Prostate gland (tissue), 2 donors: ENCODE measurements around the gene ZNF266. TPM values are rescaled to one million over a fixed set of nuclear protein-coding genes. Genes with fewer than 3 reads are reported as not detected.

Experiments used
- DNase-seq: peaks from one replicate; pipeline ENCODE4 v3.0.0-alpha.2; 2019; ENCODE audit warnings: low spot score
- H3K27ac ChIP-seq, 2 donors: fragments of 200-600 bp; sonication (generic); 2 replicates each; pipeline ENCODE4 v1.5.1; 2017 to 2019
- H3K27me3 ChIP-seq: fragments of 200-600 bp; sonication (generic); replicated peaks from 2 replicates; pipeline ENCODE4 v1.5.1; 2019; ENCODE audit not compliant: insufficient read depth
- H3K36me3 ChIP-seq, 2 donors: fragments of 200-600 bp; sonication (generic); 1 replicate in 1 of 2; 2 replicates in 1 of 2; pipeline versions ENCODE4 v1.5.1 to v1.8.1; 2017 to 2019
- H3K4me1 ChIP-seq: fragments of 200-600 bp; sonication (generic); replicated peaks from 2 replicates; pipeline ENCODE4 v1.5.1; 2019
- H3K4me3 ChIP-seq, 2 donors: fragments of 200-600 bp; sonication (generic); 2 replicates each; pipeline ENCODE4 v1.5.1; 2017 to 2019
- H3K9me3 ChIP-seq: fragments of 200-600 bp; sonication (generic); 2 replicates; pipeline ENCODE4 v1.5.1; 2017
- CTCF ChIP-seq, 4 experiments: fragments of 200-600 bp in 2 of 4; fragments of 450-650 bp in 2 of 4; sonication (generic) in 2 of 4; IDR thresholded peaks; 1 replicate in 3 of 4; 2 replicates in 1 of 4; pipeline ENCODE4 v1.5.1; 2016 to 2019; ENCODE audit warnings: antibody characterized with exemption in 4 of 4, mild to moderate bottlenecking in 2 of 4, moderate library complexity in 2 of 4
- POLR2A ChIP-seq: fragments of 450-650 bp; IDR thresholded peaks from one replicate; pipeline ENCODE4 v1.6.1; 2016; ENCODE audit warnings: antibody characterized with exemption, mild to moderate bottlenecking
- POLR2AphosphoS5 ChIP-seq: sonication (generic); formaldehyde crosslinking; IDR thresholded peaks from one replicate; pipeline ENCODE4 v1.6.1; 2017; ENCODE audit warnings: antibody characterized with exemption
- WGBS: methylation state at CpG from one replicate; pipeline ENCODE4 v1.1.5; 2018; 5-methylcytosine and 5-hydroxymethylcytosine counted together
- intact Hi-C: fragments of 100-400 bp; cut with DNase I; formaldehyde crosslinking; loops from one replicate; pipeline ENCODE4 v1.14.2; 2022
- total RNA-seq, 2 donors: library from RNA; depleted of rRNA; stranded (reverse); fragments of >200 nt; gene quantifications; one replicate each; pipeline ENCODE4 v1.1.0, GENCODE V29; 2016

Gene ZNF266
- total RNA-seq, 2 donors from 2014 or later: 20.4 to 22.9 TPM

GRCh38 chr19:9456018-9456689 is 20.8 kb upstream of the ZNF266 start:
- intact Hi-C loops: no loop called here
- DNase-seq: no peak
- Histone ChIP-seq H3K36me3 (no peaks in the 10 kb centered on the region), H3K4me3 (no peak overlapping the region), H3K4me1 (no peaks in the 10 kb centered on the region), H3K27me3 (no peaks in the 10 kb centered on the region), H3K9me3 (no peaks in the 10 kb centered on the region), H3K27ac (no peak overlapping the region)
- TF ChIP-seq POLR2A (no peak), POLR2AphosphoS5 (no peak), CTCF (IDR thresholded peaks at IDR 0.05) (no peak)
- WGBS: 83% methylated on average over 13 of the region's 13 CpGs

GRCh38 chr19:9453953-9454352 is 18.6 kb upstream of the ZNF266 start:
- no peak for DNase-seq
- no peaks in the 10 kb centered on the region for H3K9me3 ChIP-seq
- TF ChIP-seq CTCF (IDR thresholded peaks at IDR 0.05): no peak
- no peak for TF ChIP-seq POLR2A
- no peak for TF ChIP-seq POLR2AphosphoS5
- WGBS: 89% methylated on average over 4 of the region's 4 CpGs
- H3K4me1 ChIP-seq: no peaks in the 10 kb centered on the region
- no peak overlapping the region for H3K4me3 ChIP-seq
- H3K27me3 ChIP-seq: no peaks in the 10 kb centered on the region
- intact Hi-C loops: no loop called here
- H3K27ac ChIP-seq: no peak overlapping the region
- no peaks in the 10 kb centered on the region for H3K36me3 ChIP-seq

- Histone ChIP-seq H3K36me3 (no peaks in the 10 kb centered on the region), H3K27me3 (no peaks in the 10 kb centered on the region), H3K4me3 (no peak overlapping the region), H3K4me1 (no peaks in the 10 kb centered on the region), H3K27ac (no peak overlapping the region), H3K9me3 (no peaks in the 10 kb centered on the region)
- DNase-seq: no peak
- TF ChIP-seq POLR2A (no peak), POLR2AphosphoS5 (no peak), CTCF (IDR thresholded peaks at IDR 0.05) (no peak)
- WGBS: 96% methylated on average over 1 of the region's 1 CpG
- intact Hi-C loops: no loop called here
Measured at GRCh38 chr19:9445037-9445436, 9.7 kb upstream of the ZNF266 start.

- Histone ChIP-seq H3K4me3 (no peak overlapping the region), H3K4me1 (peaks cover 3% of the 10 kb centered on the region), H3K36me3 (no peaks in the 10 kb centered on the region), H3K9me3 (no peaks in the 10 kb centered on the region), H3K27ac (no peak overlapping the region), H3K27me3 (no peaks in the 10 kb centered on the region)
- TF ChIP-seq POLR2A: no peak
- no peak for TF ChIP-seq CTCF (IDR thresholded peaks at IDR 0.05)
- TF ChIP-seq POLR2AphosphoS5: no peak
- DNase-seq: no peak
- intact Hi-C loops: loop anchor here (10.0 kb wide), 4 partner anchors 98 to 358 kb away; partner anchors contain the start of genes ZNF426 and ZNF559
- WGBS: 80% methylated on average over 4 of the region's 4 CpGs
Measured at GRCh38 chr19:9436358-9436757, 985 bp upstream of the ZNF266 start.

GRCh38 chr19:9431475-9431874 is 3.9 kb downstream of the ZNF266 start:
- H3K27ac ChIP-seq: no peak overlapping the region
- 85% methylated on average over 7 of the region's 7 CpGs for WGBS
- no peak for DNase-seq
- peaks cover 0 to 5% of the 10 kb centered on the region in 2 donors for H3K36me3 ChIP-seq
- no peak for TF ChIP-seq CTCF (IDR thresholded peaks at IDR 0.05)
- TF ChIP-seq POLR2AphosphoS5: no peak
- no peak for TF ChIP-seq POLR2A
- H3K27me3 ChIP-seq: no peaks in the 10 kb centered on the region
- intact Hi-C loops: loop anchor here (10.0 kb wide), 4 partner anchors 103 to 363 kb away; partner anchors contain the start of genes ZNF426 and ZNF559
- no peaks in the 10 kb centered on the region for H3K9me3 ChIP-seq
- H3K4me1 ChIP-seq: peaks cover 3% of the 10 kb centered on the region
- no peak overlapping the region for H3K4me3 ChIP-seq
